ENCODE measurements around the gene NAV3.

NAV3 gene

GRCh38 chr12:77953528-77954205 lies 123.0 kb downstream of the NAV3 start:
- Histone ChIP-seq H3K36me3 (ENCODE audit: control insufficient read depth in 1 of 2, insufficient read depth in 2 of 2, low read length in 2 of 2) (no peaks in the 10 kb centered on the region), H3K4me1 (ENCODE audit: control insufficient read depth in 1 of 2, insufficient read depth in 2 of 2, low read length in 2 of 2) (no peaks in the 10 kb centered on the region), H3K4me3 (ENCODE audit: low read depth in 1 of 2, low read length in 2 of 2) (no peak overlapping the region), H3K27me3 (ENCODE audit: low read depth, low read length) (no peaks in the 10 kb centered on the region), H3K27ac (ENCODE audit: low read length) (no peak overlapping the region), H3K9me3 (ENCODE audit: control insufficient read depth in 1 of 2, low read length in 2 of 2) (no peaks in the 10 kb centered on the region)

- Histone ChIP-seq H3K4me3 (ENCODE audit: low read depth in 1 of 2, low read length in 2 of 2) (no peak overlapping the region), H3K36me3 (ENCODE audit: control insufficient read depth in 1 of 2, insufficient read depth in 2 of 2, low read length in 2 of 2) (no peaks in the 10 kb centered on the region), H3K27ac (ENCODE audit: low read length) (no peak overlapping the region), H3K4me1 (ENCODE audit: control insufficient read depth in 1 of 2, insufficient read depth in 2 of 2, low read length in 2 of 2) (no peaks in the 10 kb centered on the region), H3K9me3 (ENCODE audit: control insufficient read depth in 1 of 2, low read length in 2 of 2) (no peaks in the 10 kb centered on the region), H3K27me3 (ENCODE audit: low read depth, low read length) (no peaks in the 10 kb centered on the region)
Measured at GRCh38 chr12:77954206-77954555, 123.5 kb downstream of the NAV3 start.

GRCh38 chr12:77957062-77957461 lies 126.4 kb downstream of the NAV3 start:
- no peaks in the 10 kb centered on the region for H3K36me3 ChIP-seq (ENCODE audit: control insufficient read depth in 1 of 2, insufficient read depth in 2 of 2, low read length in 2 of 2)
- no peaks in the 10 kb centered on the region for H3K27me3 ChIP-seq (ENCODE audit: low read depth, low read length)
- H3K4me1 ChIP-seq (ENCODE audit: control insufficient read depth in 1 of 2, insufficient read depth in 2 of 2, low read length in 2 of 2), result no peaks in the 10 kb centered on the region
- H3K9me3 ChIP-seq (ENCODE audit: control insufficient read depth in 1 of 2, low read length in 2 of 2), result no peaks in the 10 kb centered on the region
- no peak overlapping the region for H3K27ac ChIP-seq (ENCODE audit: low read length)
- H3K4me3 ChIP-seq (ENCODE audit: low read depth in 1 of 2, low read length in 2 of 2), result no peak overlapping the region

GRCh38 chr12:77963576-77964178 lies 133.0 kb downstream of the NAV3 start:
- H3K9me3 ChIP-seq (ENCODE audit: control insufficient read depth in 1 of 2, low read length in 2 of 2), result no peaks in the 10 kb centered on the region
- no peaks in the 10 kb centered on the region for H3K36me3 ChIP-seq (ENCODE audit: control insufficient read depth in 1 of 2, insufficient read depth in 2 of 2, low read length in 2 of 2)
- no peaks in the 10 kb centered on the region for H3K27me3 ChIP-seq (ENCODE audit: low read depth, low read length)
- no peak overlapping the region for H3K4me3 ChIP-seq (ENCODE audit: low read depth in 1 of 2, low read length in 2 of 2)
- H3K27ac ChIP-seq (ENCODE audit: low read length), result no peak overlapping the region
- H3K4me1 ChIP-seq (ENCODE audit: control insufficient read depth in 1 of 2, insufficient read depth in 2 of 2, low read length in 2 of 2), result no peaks in the 10 kb centered on the region

GRCh38 chr12:77965790-77966189 lies 135.1 kb downstream of the NAV3 start:
- Histone ChIP-seq H3K36me3 (ENCODE audit: control insufficient read depth in 1 of 2, insufficient read depth in 2 of 2, low read length in 2 of 2) (no peaks in the 10 kb centered on the region), H3K27ac (ENCODE audit: low read length) (no peak overlapping the region), H3K9me3 (ENCODE audit: control insufficient read depth in 1 of 2, low read length in 2 of 2) (no peaks in the 10 kb centered on the region), H3K27me3 (ENCODE audit: low read depth, low read length) (no peaks in the 10 kb centered on the region), H3K4me1 (ENCODE audit: control insufficient read depth in 1 of 2, insufficient read depth in 2 of 2, low read length in 2 of 2) (no peaks in the 10 kb centered on the region), H3K4me3 (ENCODE audit: low read depth in 1 of 2, low read length in 2 of 2) (no peak overlapping the region)

- Histone ChIP-seq H3K36me3 (ENCODE audit: control insufficient read depth in 1 of 2, insufficient read depth in 2 of 2, low read length in 2 of 2) (no peaks in the 10 kb centered on the region), H3K4me3 (ENCODE audit: low read depth in 1 of 2, low read length in 2 of 2) (no peak overlapping the region), H3K27ac (ENCODE audit: low read length) (no peak overlapping the region), H3K9me3 (ENCODE audit: control insufficient read depth in 1 of 2, low read length in 2 of 2) (no peaks in the 10 kb centered on the region), H3K27me3 (ENCODE audit: low read depth, low read length) (no peaks in the 10 kb centered on the region), H3K4me1 (ENCODE audit: control insufficient read depth in 1 of 2, insufficient read depth in 2 of 2, low read length in 2 of 2) (no peaks in the 10 kb centered on the region)
Measured at GRCh38 chr12:77968021-77968420, 137.3 kb downstream of the NAV3 start.

- H3K27me3 ChIP-seq (ENCODE audit: low read depth, low read length), result no peaks in the 10 kb centered on the region
- H3K4me3 ChIP-seq (ENCODE audit: low read depth in 1 of 2, low read length in 2 of 2), result no peak overlapping the region
- no peak overlapping the region for H3K27ac ChIP-seq (ENCODE audit: low read length)
- no peaks in the 10 kb centered on the region for H3K4me1 ChIP-seq (ENCODE audit: control insufficient read depth in 1 of 2, insufficient read depth in 2 of 2, low read length in 2 of 2)
- no peaks in the 10 kb centered on the region for H3K36me3 ChIP-seq (ENCODE audit: control insufficient read depth in 1 of 2, insufficient read depth in 2 of 2, low read length in 2 of 2)
- no peaks in the 10 kb centered on the region for H3K9me3 ChIP-seq (ENCODE audit: control insufficient read depth in 1 of 2, low read length in 2 of 2)
Measured at GRCh38 chr12:77968571-77968970, 137.9 kb downstream of the NAV3 start.

- no peaks in the 10 kb centered on the region for H3K27me3 ChIP-seq (ENCODE audit: low read depth, low read length)
- H3K27ac ChIP-seq (ENCODE audit: low read length), result no peak overlapping the region
- H3K36me3 ChIP-seq (ENCODE audit: control insufficient read depth in 1 of 2, insufficient read depth in 2 of 2, low read length in 2 of 2), result no peaks in the 10 kb centered on the region
- H3K9me3 ChIP-seq (ENCODE audit: control insufficient read depth in 1 of 2, low read length in 2 of 2), result no peaks in the 10 kb centered on the region
- H3K4me1 ChIP-seq (ENCODE audit: control insufficient read depth in 1 of 2, insufficient read depth in 2 of 2, low read length in 2 of 2), result no peaks in the 10 kb centered on the region
- H3K4me3 ChIP-seq (ENCODE audit: low read depth in 1 of 2, low read length in 2 of 2), result no peak overlapping the region
Measured at GRCh38 chr12:77973579-77973978, 142.9 kb downstream of the NAV3 start.

GRCh38 chr12:77974645-77975044 lies 144.0 kb downstream of the NAV3 start:
- Histone ChIP-seq H3K36me3 (ENCODE audit: control insufficient read depth in 1 of 2, insufficient read depth in 2 of 2, low read length in 2 of 2) (no peaks in the 10 kb centered on the region), H3K4me1 (ENCODE audit: control insufficient read depth in 1 of 2, insufficient read depth in 2 of 2, low read length in 2 of 2) (no peaks in the 10 kb centered on the region), H3K4me3 (ENCODE audit: low read depth in 1 of 2, low read length in 2 of 2) (no peak overlapping the region), H3K27ac (ENCODE audit: low read length) (no peak overlapping the region), H3K9me3 (ENCODE audit: control insufficient read depth in 1 of 2, low read length in 2 of 2) (no peaks in the 10 kb centered on the region), H3K27me3 (ENCODE audit: low read depth, low read length) (no peaks in the 10 kb centered on the region)

- Histone ChIP-seq H3K4me1 (ENCODE audit: control insufficient read depth in 1 of 2, insufficient read depth in 2 of 2, low read length in 2 of 2) (no peaks in the 10 kb centered on the region), H3K27me3 (ENCODE audit: low read depth, low read length) (no peaks in the 10 kb centered on the region), H3K9me3 (ENCODE audit: control insufficient read depth in 1 of 2, low read length in 2 of 2) (no peaks in the 10 kb centered on the region), H3K27ac (ENCODE audit: low read length) (no peak overlapping the region), H3K4me3 (ENCODE audit: low read depth in 1 of 2, low read length in 2 of 2) (no peak overlapping the region), H3K36me3 (ENCODE audit: control insufficient read depth in 1 of 2, insufficient read depth in 2 of 2, low read length in 2 of 2) (no peaks in the 10 kb centered on the region)
Measured at GRCh38 chr12:77979597-77980250, 149.0 kb downstream of the NAV3 start.

GRCh38 chr12:77980782-77981181 lies 150.1 kb downstream of the NAV3 start:
- Histone ChIP-seq H3K9me3 (ENCODE audit: control insufficient read depth in 1 of 2, low read length in 2 of 2) (no peaks in the 10 kb centered on the region), H3K4me3 (ENCODE audit: low read depth in 1 of 2, low read length in 2 of 2) (no peak overlapping the region), H3K4me1 (ENCODE audit: control insufficient read depth in 1 of 2, insufficient read depth in 2 of 2, low read length in 2 of 2) (no peaks in the 10 kb centered on the region), H3K36me3 (ENCODE audit: control insufficient read depth in 1 of 2, insufficient read depth in 2 of 2, low read length in 2 of 2) (no peaks in the 10 kb centered on the region), H3K27ac (ENCODE audit: low read length) (no peak overlapping the region), H3K27me3 (ENCODE audit: low read depth, low read length) (no peaks in the 10 kb centered on the region)

Measured in muscle layer of duodenum (tissue), 2 donors.